GM21528 (cell line): ENCODE measurements around the gene GPX1.
A peak's percentile ranks its signal among the peaks of the same experiment; 100 is the strongest.
"Not testable (repeated sequence)": the region's sequence is repeated elsewhere in the genome, so short reads cannot be mapped to it uniquely, and the experiment has no call there.

ENCODE experiments used
- ATAC-seq: cut with Tn5 transposase; IDR thresholded peaks from one replicate; pipeline ENCODE4 v1.9.1; 2021; ENCODE audit warnings: mild to moderate bottlenecking, moderate library complexity; ENCODE audit not compliant: unreplicated experiment, low FRiP score

GPX1 gene

DNA sequence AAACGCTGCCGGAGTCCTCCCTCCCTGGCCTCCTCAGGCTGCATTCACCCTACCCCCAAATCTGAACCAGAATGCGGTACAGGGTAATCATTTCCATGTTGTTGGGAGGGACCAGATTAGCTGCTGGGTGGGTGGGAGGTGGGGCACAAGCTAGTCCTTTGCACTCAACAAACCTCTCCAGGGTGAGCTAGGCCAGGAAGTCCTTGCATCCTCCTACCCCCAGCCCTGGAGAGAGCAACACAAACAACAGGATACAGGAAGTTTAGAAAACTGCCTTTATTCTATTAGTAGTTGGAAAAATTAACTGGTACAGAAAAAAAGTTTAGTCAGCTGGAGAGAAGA is 702 bp upstream of the GPX1 start:
- ATAC-seq: no peak

DNA sequence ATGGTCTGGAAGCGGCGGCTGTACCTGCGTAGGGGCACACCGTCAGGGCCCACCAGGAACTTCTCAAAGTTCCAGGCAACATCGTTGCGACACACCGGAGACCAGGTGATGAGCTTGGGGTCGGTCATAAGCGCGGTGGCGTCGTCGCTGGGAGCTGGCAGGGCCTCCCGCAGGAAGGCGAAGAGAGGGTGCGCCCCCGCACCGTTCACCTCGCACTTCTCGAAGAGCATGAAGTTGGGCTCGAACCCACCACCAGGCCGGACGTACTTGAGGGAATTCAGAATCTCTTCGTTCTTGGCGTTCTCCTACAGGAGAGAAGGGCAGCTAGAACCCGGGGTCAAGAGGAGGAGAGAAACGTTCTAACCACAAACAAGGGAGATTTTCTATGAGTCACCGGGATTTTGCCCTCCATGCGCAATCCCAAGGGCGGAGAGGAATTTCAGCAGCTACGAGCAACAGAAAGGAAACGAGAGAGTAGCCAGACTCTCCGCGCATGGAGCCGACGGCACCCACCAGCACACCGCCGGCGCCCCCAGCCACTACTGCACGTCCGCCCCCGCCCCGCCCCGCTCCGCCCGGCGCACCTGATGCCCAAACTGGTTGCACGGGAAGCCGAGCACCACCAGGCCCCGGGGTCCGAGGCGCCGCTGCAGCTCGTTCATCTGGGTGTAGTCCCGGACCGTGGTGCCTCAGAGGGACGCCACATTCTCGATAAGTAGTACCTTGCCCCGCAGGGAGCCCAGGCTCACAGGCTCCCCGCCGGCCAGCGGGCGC is 523 bp downstream of the GPX1 start:
- ATAC-seq: not testable (repeated sequence)

DNA sequence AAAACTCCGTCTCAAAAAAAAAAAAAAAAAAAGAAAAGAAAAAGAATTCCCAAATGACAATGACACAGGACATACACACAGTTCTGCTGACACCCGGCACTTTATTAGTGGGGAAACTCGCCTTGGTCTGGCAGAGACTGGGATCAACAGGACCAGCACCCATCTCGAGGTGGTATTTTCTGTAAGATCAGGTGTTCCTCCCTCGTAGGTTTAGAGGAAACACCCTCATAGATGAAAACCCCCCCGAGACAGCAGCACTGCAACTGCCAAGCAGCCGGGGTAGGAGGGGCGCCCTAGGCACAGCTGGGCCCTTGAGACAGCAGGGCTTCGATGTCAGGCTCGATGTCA is 1.1 kb downstream of the GPX1 start:
- ATAC-seq: not testable (repeated sequence)

DNA sequence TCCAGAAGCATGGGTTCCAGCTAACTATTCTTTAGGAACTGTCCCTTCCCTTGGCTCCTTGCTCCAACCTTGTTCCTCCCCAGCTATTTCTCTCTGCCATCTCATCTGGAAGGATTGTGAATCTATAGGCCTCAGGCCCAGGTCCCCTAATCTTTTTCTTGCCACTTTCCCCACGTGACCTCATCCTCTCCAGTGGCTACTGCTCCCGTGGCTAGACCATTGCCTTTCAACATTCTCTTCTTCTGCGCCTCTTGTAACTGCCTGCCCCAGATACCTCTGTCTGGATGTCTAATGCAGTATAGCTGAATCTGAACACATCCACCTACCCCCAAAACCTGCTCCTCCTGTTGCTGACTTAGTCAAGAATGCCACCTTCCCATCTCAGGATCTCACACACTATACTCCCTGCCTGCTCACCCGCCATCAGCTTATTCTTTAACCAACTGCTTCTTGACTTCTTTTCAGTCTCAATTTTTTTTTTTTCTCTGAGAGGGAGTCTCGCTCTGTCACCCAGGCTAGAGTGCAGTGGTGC is 5.2 kb downstream of the GPX1 start:
- no peak for ATAC-seq

DNA sequence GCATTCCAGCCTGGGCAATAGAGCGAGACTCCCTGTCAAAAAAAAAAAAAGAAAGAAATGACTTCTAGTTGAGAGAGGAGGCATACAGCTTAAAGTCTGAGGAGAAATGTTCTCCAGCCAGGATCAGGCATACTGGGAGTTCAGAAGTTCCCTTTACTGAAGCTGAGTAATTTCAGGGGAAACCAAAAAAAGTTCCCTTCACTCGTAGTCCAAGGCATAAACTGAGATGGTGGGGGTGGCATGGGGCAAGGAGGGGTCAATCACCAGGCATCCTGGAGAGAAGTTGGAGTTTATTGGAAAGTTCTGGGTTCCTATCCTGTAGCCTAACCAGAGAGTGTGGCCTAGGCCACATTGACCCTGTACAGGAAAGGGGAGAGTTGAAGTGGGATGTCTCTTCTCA is 5.9 kb downstream of the GPX1 start:
- no peak for ATAC-seq

DNA sequence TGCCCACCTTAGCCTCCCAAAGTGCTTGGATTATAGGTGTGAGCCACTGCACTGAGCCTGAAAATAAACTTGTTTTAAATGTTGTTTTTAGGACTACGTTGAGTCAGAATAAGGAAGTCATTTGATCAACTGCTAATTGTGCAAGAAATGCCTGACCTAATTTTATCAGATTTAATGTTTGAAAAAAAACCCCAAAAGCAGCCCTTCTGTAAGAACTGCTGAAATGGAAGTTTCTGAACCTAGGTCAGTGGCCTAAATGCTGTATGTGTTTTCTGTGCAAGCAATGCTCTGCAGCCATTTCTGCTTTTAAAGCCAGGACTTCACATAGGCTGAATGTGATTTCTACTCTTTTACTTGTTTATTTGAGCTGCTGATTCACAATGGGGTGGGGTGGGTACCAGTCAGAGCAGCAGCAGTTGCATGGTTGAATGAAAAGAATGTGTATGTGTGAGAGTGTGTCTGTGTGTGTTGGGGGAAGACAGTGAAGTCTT is 6.6 kb downstream of the GPX1 start:
- ATAC-seq: no peak

DNA sequence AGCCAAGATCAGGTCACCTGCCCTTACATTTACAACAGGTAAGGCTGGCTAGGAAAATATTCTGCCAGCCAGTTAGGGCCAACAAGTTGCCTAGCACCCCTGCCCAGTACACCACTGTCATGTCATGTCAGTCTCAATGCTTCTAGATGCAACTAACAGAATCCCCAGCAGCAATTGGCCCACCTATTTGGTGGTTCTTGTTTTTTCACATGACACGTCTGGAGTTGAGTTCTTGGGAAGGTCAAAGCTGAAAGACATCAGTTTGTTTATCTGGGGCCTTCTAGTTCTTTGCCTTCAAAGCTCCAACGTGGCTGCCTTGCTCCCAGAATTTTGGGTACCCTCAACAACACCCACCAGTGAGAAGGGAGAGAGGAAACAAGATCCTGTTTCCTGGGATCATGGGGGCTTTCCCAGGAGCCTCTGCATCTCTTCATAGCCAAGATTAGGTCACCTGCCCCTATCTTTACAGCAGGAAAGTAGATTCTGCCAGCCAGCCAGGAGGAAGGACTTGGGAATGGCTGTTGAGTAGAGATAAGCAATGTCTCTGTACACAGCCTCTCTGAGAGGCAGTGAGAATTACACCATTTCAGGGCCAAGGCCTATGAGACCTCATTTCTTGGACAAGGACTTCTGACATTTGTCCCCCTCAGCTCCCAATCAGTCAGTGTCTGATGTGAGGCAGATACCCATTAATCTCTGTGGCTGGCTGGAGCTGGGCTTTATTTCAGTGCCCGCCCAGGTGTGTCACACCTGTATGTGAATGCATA is 8.6 kb downstream of the GPX1 start:
- ATAC-seq: no peak

DNA sequence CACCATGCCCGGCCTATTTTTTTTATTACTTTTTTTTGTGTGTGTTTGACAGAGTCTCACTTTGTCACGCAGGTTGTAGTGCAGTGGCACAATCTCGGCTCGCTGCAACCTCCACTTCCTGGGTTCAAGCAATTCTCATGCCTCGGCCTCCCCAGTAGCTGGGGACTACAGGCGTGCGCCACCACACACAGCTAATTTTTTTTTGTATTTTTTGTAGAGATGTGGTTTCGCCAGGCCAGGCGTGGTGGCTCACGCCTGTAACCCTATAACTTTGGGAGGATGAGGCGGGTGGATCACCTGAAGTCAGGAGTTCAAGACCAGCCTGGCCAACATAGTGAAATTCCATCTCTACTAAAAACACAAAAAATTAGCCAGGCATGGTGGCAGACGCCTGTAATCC is 9.8 kb downstream of the GPX1 start:
- ATAC-seq: not testable (repeated sequence)

DNA sequence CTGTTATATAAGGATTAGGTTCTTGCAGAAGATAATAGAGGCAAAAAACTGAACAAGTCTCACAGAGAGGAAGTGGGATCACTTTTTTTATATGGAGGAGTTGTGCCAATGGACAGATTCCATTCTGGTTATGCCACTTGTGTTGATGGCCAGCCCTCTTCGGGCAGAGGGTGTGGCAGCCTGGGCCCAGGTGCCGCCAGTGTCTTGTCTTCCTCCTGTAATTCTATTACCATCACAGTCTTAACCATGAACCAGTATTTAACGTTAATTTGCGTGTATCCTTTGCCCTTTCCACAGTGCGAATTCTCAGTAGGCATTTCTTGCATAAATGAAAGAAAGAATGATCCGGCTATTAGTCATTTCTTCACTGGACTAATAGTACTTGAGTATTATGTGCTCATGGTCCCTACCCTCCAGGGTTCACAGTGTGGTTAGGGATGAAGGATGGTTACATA is 11.3 kb downstream of the GPX1 start:
- ATAC-seq: no peak

DNA sequence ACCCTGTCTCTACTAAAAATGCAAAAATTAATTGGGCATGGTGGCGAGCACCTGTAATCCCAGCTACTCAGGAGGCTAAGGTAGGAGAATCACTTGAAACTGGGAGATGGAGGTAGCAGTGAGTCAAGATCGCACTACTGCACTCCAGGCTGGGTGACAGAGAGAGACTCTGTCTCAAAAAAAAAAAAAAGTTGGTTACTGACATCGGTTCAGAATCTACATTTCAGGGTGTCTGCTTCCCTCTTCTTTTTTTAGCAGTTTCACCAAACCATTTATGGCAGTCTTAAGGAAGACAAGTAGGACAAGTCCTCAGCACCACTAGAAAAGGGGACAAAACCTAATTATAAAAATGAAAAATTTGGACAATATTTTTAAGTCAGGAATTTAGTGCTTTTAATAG is 15.0 kb downstream of the GPX1 start:
- ATAC-seq: no peak

DNA sequence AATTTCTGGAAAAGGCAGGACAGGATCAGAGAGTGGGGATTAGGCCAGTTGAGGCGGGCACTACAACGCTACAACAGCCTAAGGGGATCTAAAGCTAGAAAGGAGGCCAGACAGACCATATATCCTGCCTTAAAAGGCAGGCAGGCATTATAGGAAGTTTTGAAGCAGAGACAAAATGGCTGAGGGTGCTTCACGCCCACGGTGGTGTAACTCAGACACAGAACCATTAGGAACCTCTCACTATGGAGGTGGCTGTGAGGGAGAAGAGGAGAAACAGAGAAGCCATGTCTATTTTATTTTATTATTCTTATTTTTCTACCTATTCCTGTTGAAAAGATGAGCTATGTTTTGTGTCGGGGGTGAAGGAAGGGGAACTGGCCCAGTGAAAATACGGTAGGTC is 16.2 kb downstream of the GPX1 start:
- no peak for ATAC-seq

DNA sequence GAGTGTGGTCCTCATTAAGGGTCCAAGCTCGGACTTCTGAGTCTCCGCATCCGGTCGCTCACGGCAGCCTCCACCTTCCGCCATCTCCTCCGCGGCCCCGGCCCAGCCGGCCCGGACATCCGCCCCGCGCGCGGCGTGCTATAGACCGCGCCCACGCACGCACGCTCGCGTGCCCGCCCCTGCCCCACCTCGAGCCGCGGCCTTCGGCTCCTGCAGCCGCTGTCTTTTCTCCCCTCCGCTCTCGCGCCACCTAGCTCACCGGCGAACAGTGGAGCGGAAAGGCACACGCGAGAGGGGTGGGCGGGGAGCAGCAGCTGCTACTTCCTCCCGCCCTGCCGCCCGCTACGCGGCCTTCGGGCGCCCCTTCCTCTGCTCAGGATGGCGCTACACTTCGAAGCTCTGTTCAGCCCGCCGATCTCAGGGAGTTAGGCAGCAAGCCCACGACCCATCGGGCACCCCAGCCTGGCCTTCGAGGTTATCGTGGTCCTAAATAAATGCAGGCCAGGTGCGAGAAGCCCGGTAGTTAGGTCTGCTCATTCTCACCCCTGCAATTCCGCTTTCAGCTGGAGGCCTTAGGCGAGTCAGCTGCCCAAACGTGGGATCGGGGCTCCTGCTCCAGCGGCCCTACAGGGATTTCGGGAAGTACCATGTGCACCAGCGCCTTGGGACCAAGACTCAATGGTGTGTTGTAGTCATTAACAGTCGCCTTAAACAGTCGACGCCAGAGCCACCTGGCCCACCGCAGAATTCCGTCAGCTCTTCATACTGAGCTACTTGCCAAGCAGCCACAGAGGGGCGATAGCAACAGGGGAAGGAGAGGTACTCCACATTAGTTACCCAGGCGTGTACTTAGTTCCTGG is 18.0 kb downstream of the GPX1 start, which contains the start of gene USP4:
TSS of gene USP4 (minus strand) at position 113 of the 860 bp plus-strand sequence. CDS start at position 84, 29 bp downstream.
- peak; percentile 80 for ATAC-seq

DNA sequence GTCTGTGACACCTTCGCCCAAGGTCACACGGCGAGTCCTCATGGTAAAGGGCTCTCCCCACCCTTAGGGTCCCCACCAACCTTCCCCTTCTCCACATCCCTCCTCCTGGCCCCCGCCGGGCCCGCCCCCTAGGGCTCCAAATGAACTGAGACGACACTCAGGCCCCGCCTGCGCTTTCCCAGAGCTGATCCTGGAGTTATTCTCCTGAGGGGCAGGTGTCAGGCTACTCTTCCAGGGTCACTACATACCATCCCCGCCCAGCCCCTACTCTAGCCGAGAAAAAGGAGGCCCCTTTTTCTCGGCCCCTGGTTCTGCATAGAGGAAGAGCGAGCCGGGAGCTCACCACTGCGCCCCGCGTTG is 18.6 kb downstream of the GPX1 start:
- peak; percentile 19 for ATAC-seq

DNA sequence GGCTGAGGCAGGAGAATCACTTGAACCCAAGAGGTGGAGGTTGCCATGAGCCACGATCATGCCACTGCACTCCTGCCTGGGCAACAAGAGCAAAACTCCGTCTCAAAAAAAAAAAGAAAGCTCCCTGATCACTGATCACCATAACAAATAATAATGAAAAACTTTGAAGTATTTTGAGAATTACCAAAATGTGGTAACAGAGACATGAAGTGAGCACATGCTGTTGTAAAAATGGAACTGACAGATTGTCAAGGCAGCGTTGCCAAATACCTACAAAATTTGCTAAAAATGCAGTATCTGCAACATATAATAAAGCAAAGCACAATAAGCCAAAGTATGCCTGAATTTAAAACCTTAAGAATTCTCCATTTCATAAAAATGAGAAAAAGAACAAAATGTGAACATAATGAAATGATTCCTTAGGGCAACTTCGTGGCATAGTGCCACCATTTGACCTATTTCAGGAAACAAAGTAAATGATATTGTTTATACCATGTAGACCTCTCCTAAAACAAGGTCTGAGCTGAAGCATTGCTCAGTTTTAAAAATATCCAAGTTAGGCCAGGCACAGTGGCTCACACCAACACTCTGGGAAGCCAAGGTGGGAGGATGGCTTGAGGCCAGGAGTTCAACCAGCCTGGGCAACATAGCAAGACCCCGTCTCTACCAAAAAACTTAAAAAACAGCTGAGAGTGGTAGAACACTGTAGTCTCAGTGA is 24.1 kb downstream of the GPX1 start:
- no peak for ATAC-seq

DNA sequence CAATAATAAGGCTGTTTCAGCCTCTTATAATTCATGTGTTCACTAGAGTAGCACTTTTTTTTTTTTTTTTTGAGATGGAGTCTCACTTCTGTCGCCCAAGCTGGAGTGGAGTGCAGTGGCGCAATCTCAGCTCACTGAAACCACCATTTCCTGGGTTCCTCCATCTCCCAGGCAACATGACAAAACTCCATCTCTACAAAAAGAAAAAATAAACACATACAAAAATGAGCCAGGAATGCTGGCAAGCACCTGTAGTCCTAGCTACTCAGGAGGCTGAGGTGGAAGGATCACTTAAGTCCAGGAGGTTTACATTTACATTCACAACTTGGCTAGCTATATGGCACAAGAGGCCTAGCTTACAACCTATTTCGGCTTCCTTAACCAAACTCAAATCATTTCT is 25.1 kb downstream of the GPX1 start:
- ATAC-seq: no peak

DNA sequence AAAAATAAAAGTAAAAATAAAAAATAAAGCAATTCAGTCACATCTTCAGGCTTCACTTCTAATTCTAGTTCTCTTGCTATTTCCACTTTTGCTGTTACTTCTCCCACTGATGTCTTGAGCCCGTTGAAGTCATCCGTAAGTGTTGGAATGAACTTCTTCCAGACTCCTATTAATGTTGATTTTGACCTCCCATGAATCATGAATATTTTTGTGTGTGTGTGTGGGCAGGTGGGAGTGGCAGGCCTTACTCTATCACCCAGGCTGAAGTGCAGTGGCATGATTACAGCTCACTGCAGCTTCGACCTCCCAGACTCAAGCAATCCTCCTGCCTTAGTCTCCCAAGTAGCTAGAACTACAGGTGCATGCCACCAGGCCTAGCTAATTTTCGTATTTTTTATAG is 29.0 kb downstream of the GPX1 start:
- ATAC-seq: no peak

DNA sequence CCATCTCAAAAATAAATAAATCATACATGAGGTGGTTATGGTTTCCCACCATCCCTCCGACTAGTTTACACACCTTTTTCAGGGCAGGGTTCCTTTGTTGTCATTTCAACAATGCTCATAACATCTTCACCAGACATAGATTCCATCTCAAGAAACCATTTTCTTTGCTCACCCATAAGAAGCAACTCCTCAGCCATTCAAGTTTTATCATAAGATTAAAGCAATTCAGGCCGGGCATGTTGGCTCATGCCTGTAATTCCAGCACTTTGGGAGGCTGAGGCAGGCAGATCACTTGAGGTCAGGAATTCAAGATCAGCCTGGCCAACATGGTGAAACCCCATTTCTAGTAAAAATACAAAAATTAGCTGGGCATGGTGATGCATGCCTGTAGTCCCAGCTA is 29.8 kb downstream of the GPX1 start:
- not testable (repeated sequence) for ATAC-seq

DNA sequence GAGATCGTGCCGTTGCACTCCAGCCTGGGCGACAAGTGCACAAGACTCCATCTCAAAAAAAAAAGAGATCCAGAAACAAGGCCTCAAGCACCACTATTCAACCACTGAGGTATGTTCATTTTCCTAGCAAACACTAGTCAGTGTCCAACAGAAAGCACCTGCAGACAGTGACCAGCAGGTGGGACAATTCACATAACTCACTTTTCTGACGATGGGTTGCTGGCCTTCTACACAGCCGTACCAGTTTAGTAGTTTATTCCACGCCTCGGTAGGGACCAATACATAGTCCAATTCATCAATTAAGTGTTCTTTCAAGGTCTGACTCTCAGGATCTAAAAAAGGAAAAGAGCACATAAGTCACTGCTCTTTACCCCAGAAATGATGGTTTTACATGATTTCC is 30.7 kb downstream of the GPX1 start:
- ATAC-seq: no peak

DNA sequence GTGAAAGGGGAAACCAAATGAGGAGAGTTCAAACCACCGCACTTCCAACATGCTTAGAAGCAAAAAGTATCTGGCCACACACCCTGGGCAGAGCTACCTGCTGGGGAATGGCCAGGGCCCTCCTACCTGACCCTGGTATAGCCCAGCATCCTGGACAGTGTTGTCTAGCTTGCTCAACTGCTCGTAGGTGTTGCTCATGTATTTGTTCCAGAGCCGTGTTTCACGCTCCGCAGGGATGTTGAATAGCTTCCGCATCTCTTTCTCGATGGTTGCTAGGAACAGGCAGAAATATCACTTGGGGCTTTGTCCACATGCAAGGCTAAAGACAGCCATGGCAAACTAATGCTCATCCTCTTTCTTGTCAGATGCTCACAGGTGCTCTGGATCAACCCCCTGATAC is 33.4 kb downstream of the GPX1 start:
- no peak for ATAC-seq
